IPS-20b (cell line): ENCODE data around the gene EMILIN2.
A peak's percentile ranks its signal among the peaks of the same experiment; 100 is the strongest.
"Not testable (repeated sequence)": the region's sequence is repeated elsewhere in the genome, so short reads cannot be mapped to it uniquely, and the experiment has no call there.

Source experiments
- H3K27ac ChIP-seq: one replicate; pipeline ENCODE4 v1.5.1; 2013; ENCODE audit warnings: low read length
- H3K27me3 ChIP-seq: 2 replicates; pipeline ENCODE4 v1.6.1; 2013; ENCODE audit warnings: mild to moderate bottlenecking, low read length, inconsistent platforms; ENCODE audit not compliant: insufficient read depth
- H3K36me3 ChIP-seq: 2 replicates; pipeline ENCODE4 v1.6.1; 2013; ENCODE audit warnings: low read depth, mild to moderate bottlenecking, inconsistent platforms, low read length, moderate library complexity; ENCODE audit not compliant: insufficient read depth
- H3K4me1 ChIP-seq: 2 replicates; pipeline ENCODE4 v1.6.1; 2013; ENCODE audit warnings: mild to moderate bottlenecking, control low read depth, inconsistent platforms, low read length, moderate library complexity; ENCODE audit not compliant: insufficient read depth
- H3K4me3 ChIP-seq: 2 replicates; pipeline ENCODE4 v1.5.1; 2013; ENCODE audit warnings: mild to moderate bottlenecking, low read length, inconsistent platforms
- H3K9ac ChIP-seq: 2 replicates; pipeline ENCODE4 v1.6.1; 2013; ENCODE audit warnings: low read depth, mild to moderate bottlenecking, inconsistent platforms, low read length, moderate library complexity
- H3K9me3 ChIP-seq: 2 replicates; pipeline ENCODE4 v1.6.1; 2013; ENCODE audit warnings: mild to moderate bottlenecking, low read depth, low read length, inconsistent platforms; ENCODE audit not compliant: insufficient read depth

Gene EMILIN2

DNA sequence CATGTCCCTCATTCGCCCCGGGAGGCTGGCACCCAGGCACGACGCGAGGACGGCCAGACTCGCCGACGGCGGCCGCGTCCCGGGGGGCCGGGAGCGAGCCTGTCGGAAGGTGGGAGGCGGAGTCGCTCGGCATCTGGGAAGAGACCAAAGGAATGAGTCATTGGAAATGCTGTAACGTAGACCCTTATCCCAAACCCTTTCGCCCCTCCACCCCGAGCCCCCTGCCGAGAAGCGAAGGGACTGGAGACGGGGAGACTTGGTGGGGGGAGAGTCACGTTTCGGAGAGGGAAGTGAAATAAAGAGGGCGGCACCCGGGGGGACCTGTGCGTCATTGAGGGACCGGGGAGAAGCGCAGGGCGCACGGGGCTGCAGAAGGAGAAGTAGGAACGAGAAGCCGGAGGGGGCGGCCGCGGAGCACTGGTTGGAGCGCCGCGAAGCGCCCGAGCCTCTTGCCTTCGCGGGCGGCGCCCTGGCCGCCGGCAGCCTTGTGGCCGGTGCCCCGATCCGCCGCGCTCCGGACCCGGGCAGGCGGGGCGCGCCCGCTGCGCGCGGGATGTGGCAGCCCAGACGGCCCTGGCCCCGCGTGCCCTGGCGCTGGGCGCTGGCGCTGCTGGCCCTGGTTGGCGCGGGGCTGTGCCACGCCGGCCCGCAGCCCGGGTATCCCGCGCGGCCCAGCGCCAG lies at the start of gene EMILIN2:
TSS of gene EMILIN2 (plus strand) at position 371 of the 681 bp plus-strand sequence. CDS start at position 554, 183 bp downstream.
- H3K27me3 ChIP-seq: peaks cover 59% of the 10 kb centered on the region

DNA sequence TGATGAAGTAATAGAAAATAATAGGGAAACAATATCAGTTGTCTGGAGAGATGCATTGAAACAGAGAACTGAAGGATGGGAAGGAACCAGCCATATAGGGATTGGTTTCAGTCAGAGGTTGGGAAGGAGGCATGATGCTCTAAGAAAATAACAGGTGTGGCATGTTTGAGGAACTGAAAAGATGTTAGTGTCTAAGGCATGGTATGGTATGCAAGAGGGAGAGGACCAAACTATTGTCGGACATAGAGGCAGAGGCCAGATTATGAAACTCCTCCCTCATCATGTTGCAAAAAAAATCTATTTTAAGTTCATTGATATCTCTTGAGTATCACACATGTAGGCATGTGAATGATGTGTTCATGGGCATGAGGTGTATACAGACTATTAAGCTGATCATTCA lies 48.9 kb upstream of the EMILIN2 start:
- H3K27ac ChIP-seq: no peak overlapping the region
- peaks cover 61% of the 10 kb centered on the region for H3K36me3 ChIP-seq
- H3K27me3 ChIP-seq: no peaks in the 10 kb centered on the region
- no peaks in the 10 kb centered on the region for H3K4me1 ChIP-seq
- no peak overlapping the region for H3K4me3 ChIP-seq
- H3K9me3 ChIP-seq: no peaks in the 10 kb centered on the region
- H3K9ac ChIP-seq: no peak overlapping the region

More for the DNA sequence above, at the start of gene EMILIN2:
- H3K4me1 ChIP-seq: peaks cover 3% of the 10 kb centered on the region; the same call in 1 of the 2 replicates
- H3K4me3 ChIP-seq: peak within 1 kb of the TSS; percentile 78
- H3K27ac ChIP-seq: no peak within 1 kb of the TSS
- no peaks in the 10 kb centered on the region for H3K9me3 ChIP-seq
- peak within 1 kb of the TSS; percentile 48; the same call in 1 of the 2 replicates for H3K9ac ChIP-seq
- H3K36me3 ChIP-seq: no peaks in the 10 kb centered on the region

DNA sequence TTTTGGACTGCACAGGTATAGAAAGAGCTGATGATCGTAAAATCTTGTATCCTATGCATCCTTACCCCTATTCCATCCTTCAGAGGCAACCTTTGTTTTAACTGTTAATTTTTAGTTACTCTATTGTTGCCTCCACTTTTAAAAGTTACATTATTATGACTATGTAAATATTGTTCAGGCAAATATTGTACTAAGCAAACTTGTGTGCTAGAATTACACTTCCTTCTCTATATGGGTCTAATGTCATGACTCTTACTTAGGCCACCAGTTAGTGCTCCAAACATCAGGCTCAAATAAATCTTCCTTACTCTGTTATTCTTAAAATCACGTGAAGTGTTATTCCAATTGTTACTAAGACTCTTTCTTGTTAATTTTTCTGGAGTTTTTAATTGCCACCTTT lies 47.4 kb upstream of the EMILIN2 start:
- H3K4me1 ChIP-seq: no peaks in the 10 kb centered on the region
- H3K27me3 ChIP-seq: no peaks in the 10 kb centered on the region
- no peaks in the 10 kb centered on the region for H3K9me3 ChIP-seq
- no peak overlapping the region for H3K9ac ChIP-seq
- H3K4me3 ChIP-seq: no peak overlapping the region
- H3K36me3 ChIP-seq: peaks cover 71% of the 10 kb centered on the region
- no peak overlapping the region for H3K27ac ChIP-seq

DNA sequence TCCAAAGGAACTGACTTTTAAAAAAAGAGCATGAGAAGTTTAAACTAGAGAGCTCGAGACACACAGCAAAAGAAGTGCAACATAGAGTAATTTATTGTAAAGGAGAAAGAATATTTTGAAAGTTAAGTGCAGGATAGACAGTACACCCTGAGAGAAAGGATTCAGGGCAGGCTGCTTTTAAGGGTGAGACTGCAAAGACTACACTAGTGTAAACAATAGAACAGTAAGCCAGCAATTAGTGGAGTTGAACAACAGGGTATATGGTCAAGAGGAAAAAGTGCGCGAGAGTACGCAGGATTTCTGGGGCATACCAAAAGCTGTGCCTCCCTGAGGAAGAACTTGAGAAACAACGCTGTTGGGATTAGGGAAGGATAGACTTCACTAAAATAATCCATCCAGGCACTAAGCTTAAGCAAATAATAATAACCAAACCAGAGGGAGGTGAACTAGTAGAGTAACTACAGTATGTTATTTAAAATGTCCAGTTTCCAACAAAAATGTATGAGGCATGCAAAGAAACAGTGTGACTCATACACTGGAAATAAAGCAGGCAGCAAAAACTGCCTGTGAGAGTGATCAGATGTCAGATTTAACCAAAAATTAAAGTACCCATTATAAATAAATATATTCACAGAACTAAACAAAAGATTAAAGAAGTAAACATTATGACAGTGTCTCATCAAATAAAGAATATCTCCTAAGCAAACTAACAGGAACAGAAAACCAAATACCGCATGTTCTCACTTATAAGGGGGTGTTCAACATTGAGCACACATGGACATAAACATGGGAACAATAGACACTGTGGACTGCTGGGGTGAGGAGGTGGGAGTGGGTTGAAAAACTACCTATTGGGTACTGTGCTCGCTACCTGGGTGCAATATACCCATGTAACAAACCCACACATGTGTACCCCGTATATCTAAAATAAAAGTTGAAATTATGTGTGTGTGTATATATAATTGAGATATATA lies 40.5 kb upstream of the EMILIN2 start:
- peaks cover 14% of the 10 kb centered on the region for H3K9me3 ChIP-seq
- H3K27ac ChIP-seq: no peak overlapping the region
- no peaks in the 10 kb centered on the region for H3K4me1 ChIP-seq
- no peak overlapping the region for H3K9ac ChIP-seq
- H3K36me3 ChIP-seq: peaks cover 21% of the 10 kb centered on the region; the same call in 1 of the 2 replicates
- no peak overlapping the region for H3K4me3 ChIP-seq
- no peaks in the 10 kb centered on the region for H3K27me3 ChIP-seq

DNA sequence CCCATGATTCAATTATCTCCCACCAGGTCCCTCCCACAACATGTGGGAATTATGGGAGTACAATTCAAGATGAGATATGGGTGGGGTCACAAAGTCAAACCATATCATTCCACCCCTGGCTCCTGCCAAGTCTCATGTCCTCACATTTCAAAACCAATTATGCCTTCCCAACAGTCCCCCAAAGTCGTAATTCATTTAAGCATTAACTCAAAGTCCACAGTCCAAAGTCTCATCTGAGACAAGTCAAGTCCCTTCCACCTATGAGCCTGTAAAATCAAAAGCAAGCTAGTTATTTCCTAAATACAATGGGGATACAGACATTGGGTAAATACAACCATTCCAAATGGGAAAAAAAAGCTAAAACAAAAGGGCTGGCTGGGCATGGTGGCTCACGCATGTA lies 38.2 kb upstream of the EMILIN2 start:
- not testable (repeated sequence) for H3K27me3 ChIP-seq, H3K36me3 ChIP-seq, H3K4me3 ChIP-seq, H3K4me1 ChIP-seq, H3K9ac ChIP-seq, H3K27ac ChIP-seq
- H3K9me3 ChIP-seq: peaks cover 22% of the 10 kb centered on the region

DNA sequence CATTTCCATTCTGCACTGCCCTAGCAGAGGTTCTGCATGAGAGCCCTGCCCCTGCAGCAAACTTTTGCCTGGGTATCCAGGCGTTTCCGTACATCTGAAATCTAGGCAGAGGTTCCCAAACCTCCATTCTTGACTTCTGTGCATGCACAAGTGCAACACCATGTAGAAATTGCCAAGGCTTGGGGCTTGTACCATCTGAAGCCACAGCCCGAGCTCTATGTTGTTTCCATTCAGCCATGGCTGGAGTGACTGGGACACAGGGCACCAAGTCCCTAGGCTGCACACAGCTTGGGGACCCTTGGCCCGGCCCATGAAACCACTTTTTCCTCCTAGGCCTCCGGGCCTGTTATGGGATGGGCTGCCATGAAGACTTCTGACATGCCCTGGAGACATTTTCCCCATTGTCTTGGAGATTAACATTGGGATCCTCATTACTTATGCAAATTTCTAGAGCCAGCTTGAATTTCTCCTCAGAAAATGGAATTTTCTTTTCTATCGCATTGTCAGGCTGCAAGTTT lies 37.1 kb upstream of the EMILIN2 start:
- not testable (repeated sequence) for H3K27me3 ChIP-seq, H3K4me1 ChIP-seq, H3K4me3 ChIP-seq, H3K27ac ChIP-seq, H3K9ac ChIP-seq, H3K36me3 ChIP-seq
- H3K9me3 ChIP-seq: peaks cover 22% of the 10 kb centered on the region

DNA sequence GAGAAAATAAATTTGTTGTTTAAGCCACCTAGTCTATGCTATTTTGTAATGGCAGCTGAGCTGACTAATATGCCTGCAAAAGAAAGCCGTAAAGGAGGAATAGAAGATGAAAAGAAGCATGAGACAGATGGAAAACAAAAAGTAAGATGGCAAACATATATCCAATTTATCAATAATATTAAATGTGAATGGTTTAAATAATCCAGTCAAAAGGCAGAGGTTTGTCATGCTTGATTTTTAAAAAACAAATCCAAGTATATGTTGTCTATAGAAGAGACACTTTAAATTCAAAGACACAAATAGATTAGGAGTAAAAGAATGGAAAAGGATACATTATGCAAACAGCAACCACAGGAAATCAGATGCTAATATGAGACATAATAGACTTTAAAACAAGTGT lies 35.4 kb upstream of the EMILIN2 start:
- Histone ChIP-seq H3K9ac (no peak overlapping the region), H3K4me1 (no peaks in the 10 kb centered on the region), H3K27ac (no peak overlapping the region), H3K27me3 (no peaks in the 10 kb centered on the region), H3K36me3 (no peaks in the 10 kb centered on the region), H3K4me3 (no peak overlapping the region), H3K9me3 (peaks cover 22% of the 10 kb centered on the region)

DNA sequence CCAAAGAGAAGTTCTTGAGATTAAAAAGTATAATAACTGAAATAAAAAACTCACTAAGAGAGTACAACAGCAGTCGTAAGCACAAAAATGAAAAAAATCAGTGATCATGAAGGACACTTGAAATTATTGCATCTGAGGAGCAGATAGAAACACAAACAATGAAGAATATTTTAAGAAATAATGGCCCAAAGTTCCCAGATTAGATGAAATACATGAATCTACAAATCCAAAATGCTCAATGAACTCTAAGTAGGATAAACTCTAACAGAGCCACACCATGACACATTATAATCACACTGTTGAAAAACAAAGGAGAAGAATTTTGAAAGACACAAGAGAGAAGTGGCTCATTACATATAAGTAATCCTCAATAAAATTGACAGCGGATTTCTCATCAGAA lies 31.9 kb upstream of the EMILIN2 start:
- Histone ChIP-seq H3K36me3 (no peaks in the 10 kb centered on the region), H3K4me3 (no peak overlapping the region), H3K4me1 (peaks cover 5% of the 10 kb centered on the region; the same call in 1 of the 2 replicates)

DNA sequence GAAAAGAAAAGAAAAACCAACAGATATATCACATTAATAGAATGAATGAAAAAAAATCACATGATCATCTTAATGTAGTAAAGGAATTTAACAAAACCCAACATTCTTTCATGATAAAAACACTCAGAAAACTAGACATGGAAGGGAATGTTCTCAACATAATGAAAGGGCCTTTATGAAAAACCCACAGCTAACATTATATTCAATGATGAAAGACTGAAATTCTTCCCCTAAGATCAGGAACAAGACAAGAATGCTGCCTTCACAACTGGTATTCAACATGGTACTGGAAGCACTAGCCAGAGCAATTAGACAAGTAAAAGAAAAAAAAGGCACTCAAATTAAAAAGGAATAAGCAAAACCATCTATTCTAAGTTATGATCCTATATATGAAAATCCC lies 28.5 kb upstream of the EMILIN2 start:
- Histone ChIP-seq H3K9ac (no peak overlapping the region), H3K36me3 (no peaks in the 10 kb centered on the region), H3K9me3 (no peaks in the 10 kb centered on the region; the same call in 1 of the 2 replicates), H3K4me3 (no peak overlapping the region), H3K27me3 (no peaks in the 10 kb centered on the region), H3K4me1 (peaks cover 5% of the 10 kb centered on the region; the same call in 1 of the 2 replicates), H3K27ac (no peak overlapping the region)

More for the DNA sequence above, 31.9 kb upstream of the EMILIN2 start:
- Histone ChIP-seq H3K27me3 (no peaks in the 10 kb centered on the region), H3K9me3 (peaks cover 15% of the 10 kb centered on the region), H3K9ac (no peak overlapping the region), H3K27ac (no peak overlapping the region)

DNA sequence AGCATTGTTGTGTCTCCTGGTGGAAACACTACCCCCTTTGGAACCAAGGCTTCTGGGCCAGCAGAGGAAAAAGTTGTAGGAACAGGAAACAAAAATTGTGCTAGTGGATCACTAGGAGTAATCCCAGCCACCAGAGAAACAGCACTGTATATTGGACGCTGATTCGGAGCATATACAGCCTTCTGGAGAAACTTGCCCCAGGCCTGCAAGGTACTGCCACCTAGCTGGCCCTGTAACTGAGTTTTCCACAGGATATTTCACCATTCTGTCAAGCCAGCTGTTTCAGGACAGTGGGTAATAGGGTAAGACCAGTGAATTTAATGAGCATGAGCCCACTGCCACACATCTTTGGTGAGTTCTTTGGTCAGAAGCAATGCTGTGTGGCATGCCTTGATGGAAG lies 25.1 kb upstream of the EMILIN2 start:
- H3K4me1 ChIP-seq: peaks cover 3% of the 10 kb centered on the region; the same call in 1 of the 2 replicates
- H3K36me3 ChIP-seq: no peaks in the 10 kb centered on the region
- H3K9ac ChIP-seq: no peak overlapping the region
- H3K27ac ChIP-seq: no peak overlapping the region
- no peaks in the 10 kb centered on the region for H3K27me3 ChIP-seq
- H3K4me3 ChIP-seq: no peak overlapping the region
- no peaks in the 10 kb centered on the region; the same call in 1 of the 2 replicates for H3K9me3 ChIP-seq

DNA sequence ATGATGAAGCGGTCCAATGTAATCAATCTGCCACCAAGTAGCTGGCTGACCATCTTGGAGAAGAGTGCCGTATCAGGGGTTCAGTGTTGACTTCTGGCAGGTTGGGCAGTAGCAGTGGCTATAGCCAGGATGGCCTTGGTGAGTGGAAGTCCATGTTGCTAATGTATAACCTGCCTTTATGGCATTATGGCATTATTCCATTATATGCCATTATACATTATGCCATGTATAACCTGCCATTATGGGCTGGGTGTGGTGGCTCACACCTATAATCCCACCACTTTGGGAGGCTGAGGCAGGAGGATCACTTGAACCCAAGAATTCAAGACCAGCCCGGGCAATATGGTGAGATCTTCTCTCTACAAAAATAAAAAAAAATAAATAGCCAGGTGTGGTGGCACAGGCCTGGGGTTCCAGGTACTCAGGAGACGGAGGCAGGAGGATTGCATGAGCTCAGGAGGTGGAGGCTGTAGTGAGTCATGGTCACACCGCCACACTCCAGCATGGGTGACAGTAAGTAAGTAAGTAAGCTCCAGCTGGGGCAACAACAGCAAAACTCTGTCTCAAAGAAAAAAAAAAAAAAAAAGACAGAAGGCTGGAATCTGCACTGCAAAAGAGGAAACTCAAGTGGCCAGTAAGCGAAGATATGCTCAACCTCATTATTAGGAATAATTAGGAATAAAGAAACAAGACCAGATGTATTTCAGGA lies 24.4 kb upstream of the EMILIN2 start:
- Histone ChIP-seq H3K4me1 (no peaks in the 10 kb centered on the region), H3K9ac (no peak overlapping the region), H3K4me3 (no peak overlapping the region), H3K27ac (no peak overlapping the region), H3K9me3 (no peaks in the 10 kb centered on the region; the same call in 1 of the 2 replicates), H3K27me3 (no peaks in the 10 kb centered on the region), H3K36me3 (no peaks in the 10 kb centered on the region)
